HTR-8/SVneo (cell line): ENCODE data around the gene TSPAN9.
A peak's percentile ranks its signal among the peaks of the same experiment; 100 is the strongest.

Experiments used
- DNase-seq: peaks from one replicate; pipeline ENCODE4 v3.0.0; 2011; ENCODE audit warnings: low spot score, mixed read lengths; ENCODE audit not compliant: insufficient read length
- FAIRE-seq: peaks from 2 replicates; lab custom pipeline; 2011; peaks lifted over from hg19 to GRCh38; lab: Jason Lieb, UNC

TSPAN9 gene

GRCh38 chr12:3152892-3153291 lies 75.7 kb downstream of the TSPAN9 start:
- FAIRE-seq (peak; percentile 42), DNase-seq (no peak)

DNA sequence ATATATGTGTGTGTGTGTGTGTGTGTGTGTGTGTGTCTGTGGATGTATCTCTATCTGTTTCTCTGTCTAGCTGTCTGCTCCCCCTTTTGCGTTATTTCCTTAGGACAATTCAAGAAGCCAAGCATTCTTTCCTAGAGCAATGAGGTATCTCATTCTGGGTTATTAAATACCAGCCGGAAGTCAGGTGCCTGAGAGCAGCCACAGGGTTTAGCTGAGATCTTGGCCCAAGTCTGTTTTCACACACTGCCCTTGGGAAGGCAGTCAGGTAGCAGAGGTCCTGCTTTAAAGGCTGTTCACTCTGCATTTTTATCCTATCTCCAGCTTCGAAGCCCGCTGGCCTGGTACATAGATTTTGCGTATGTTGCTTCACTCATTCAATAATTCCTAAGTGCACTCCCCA lies 76.8 kb downstream of the TSPAN9 start:
- FAIRE-seq (no peak), DNase-seq (no peak)

- FAIRE-seq, result no peak
Observed at GRCh38 chr12:3155702-3156370, 78.7 kb downstream of the TSPAN9 start.

DNA sequence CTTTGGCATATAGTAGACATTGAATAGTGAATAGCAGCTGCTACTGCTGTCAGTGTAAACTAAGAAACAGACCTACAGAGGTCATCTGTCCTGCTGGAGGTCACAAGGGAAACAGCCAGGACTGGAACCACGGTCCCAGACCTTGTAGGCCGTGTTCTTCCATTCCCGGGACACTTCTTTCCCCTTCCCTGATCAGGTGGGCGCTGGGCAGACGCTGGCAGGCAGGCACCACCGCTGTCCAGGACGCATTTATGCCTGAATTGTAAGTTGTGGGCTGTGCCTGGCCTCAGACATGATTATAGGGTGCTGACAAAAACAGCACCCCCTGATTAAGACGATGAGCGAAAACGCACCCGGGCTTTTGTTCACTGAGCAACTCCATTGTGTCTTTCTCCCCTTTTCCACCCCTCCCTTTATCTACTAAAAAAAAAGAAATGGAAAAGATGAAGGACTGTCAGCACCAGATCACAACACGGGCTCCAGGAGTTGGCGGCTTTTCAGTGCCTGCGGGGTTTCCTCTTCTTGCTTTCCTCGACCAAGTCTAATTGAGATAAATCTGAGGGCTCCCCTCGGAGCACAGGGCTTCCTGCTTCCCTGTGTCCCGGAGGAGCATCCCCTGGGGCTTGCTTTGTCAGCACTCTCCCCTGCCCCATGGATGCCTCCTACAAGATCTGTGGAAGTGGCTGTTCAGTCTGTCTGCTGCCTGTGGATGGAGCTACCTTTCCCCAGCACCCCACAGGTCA lies 80.6 kb downstream of the TSPAN9 start:
- no peak for DNase-seq
- FAIRE-seq, result no peak

More at GRCh38 chr12:3155702-3156370, 78.7 kb downstream of the TSPAN9 start:
- DNase-seq, result no peak

GRCh38 chr12:3158851-3159465 lies 81.8 kb downstream of the TSPAN9 start:
- no peak for DNase-seq
- FAIRE-seq, result peak; percentile 20

DNA sequence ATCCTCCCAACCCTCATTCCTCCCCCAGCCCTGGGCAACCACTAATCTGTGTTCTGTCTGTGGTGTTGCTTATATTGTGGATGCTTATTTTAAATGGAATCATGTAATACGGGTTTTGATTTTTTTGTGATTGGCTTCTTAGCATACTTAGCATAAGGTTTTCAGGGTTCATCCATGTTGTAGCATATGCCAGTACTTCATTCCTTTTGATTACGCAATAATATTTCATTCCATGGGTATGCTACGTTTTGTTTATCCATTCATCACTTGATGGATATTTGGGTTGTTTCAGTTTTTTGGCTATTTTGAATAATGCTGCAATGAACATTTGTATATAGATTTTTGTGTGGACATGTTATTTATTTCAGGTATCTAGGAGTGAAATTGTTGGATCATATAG lies 82.9 kb downstream of the TSPAN9 start:
- FAIRE-seq (peak; percentile 26), DNase-seq (no peak)

- DNase-seq (no peak), FAIRE-seq (no peak)
Observed at GRCh38 chr12:3161861-3162260, 84.7 kb downstream of the TSPAN9 start.

GRCh38 chr12:3164454-3165077 lies 87.4 kb downstream of the TSPAN9 start:
- FAIRE-seq (peak; percentile 9), DNase-seq (no peak)

- FAIRE-seq, result peak; percentile 66
- peak; percentile 32 for DNase-seq
Observed at GRCh38 chr12:3165078-3165980, 88.2 kb downstream of the TSPAN9 start.

- DNase-seq (no peak), FAIRE-seq (peak; percentile 74)
Observed at GRCh38 chr12:3167636-3168035, 90.5 kb downstream of the TSPAN9 start.

DNA sequence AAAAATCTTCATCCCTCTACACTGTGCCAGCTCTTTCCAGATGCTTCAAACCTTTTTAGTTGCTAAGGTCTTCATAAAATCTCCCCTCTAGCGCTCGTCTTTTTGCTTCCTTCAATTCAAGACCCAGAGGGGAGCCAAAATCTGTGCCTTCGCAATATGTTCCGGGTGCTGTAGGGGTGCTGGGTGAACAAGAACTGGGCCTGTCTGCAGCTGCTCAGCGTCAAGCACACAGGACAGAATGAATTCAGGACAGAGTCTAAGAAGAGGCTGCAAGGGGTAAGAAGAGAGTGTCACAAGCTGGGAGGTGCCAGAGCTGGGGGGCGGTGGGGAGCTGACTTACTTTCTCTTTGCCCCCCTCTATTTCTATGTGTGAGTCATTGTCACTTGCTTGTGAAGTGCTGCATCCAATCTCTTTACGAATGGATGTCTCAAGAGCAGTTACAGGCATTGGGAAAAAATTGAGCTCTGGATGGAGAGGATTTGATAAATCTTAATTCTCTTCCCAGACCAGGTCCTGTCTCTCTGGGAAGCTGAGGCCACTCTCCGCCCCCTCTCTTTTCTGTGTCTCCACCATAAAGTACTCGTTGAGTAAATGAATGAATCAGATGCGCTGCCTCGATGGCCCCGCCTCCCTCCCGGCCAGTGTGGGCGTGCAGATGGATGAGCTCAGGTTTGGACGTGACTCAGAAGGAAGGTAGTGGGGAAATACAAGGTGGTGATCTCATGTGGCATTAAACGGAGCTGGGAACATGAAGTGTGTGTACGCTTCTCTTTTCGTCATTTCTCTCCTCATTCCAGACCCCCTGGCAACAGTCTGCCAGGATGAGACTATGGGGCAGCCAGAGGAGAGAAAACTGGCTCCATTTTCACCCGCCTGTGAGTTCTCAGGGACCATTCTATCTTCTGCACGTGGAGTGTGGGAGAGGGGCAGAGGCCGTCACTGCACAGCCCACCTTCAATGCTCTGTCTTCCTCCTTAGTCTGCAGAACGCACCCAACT lies 91.3 kb downstream of the TSPAN9 start:
- DNase-seq (peak; percentile 95), FAIRE-seq (peak; percentile 98)

GRCh38 chr12:3170423-3171194 lies 93.4 kb downstream of the TSPAN9 start:
- peak; percentile 90 for DNase-seq
- FAIRE-seq, result peak; percentile 92

GRCh38 chr12:3171195-3171591 lies 94.0 kb downstream of the TSPAN9 start:
- FAIRE-seq, result peak; percentile 55
- no peak for DNase-seq

DNA sequence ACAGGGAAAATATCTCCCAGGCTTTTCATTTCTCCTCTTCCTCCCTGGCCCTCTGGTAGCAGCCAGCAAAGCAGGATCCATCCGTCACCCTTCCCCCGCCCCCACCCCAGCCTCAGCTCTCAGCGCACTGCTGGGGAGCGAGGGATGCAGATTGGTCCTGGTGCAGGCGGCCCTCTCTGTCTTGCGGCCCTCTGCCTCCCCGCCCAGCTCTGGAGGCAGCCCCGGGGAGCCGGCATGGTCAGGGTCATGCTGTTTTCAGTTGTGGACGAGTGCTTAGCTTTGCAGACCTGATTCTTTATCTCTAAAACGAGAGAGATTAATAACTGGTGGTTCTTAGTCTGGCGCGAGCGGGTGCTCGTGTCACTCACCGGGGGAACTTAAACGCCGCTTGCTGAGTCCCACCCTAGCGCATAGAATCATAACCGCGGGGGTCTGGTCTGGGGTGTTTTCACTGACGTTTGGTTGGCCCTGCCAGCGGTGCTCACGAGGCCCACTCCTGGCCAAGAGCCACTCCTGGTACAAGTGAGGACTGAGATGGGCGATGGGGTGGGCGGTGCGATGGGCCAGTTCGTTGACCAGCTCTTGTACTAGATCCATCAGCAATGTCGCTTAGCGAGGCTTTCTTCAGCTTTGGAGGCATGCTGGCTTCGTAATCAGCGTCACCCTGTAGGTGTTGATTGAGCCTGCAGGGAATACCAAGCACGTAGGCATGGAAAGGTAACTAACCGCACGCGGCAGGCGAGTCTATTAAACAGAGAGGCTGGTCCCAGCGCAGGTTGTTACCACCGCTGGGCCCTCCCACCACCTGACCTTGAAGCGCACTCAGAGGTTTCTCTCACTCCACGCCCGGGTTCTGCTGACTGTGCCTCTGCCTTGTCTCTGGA lies 95.2 kb downstream of the TSPAN9 start:
- DNase-seq, result no peak
- FAIRE-seq, result no peak

GRCh38 chr12:3173008-3173553 lies 95.9 kb downstream of the TSPAN9 start:
- DNase-seq, result no peak

DNA sequence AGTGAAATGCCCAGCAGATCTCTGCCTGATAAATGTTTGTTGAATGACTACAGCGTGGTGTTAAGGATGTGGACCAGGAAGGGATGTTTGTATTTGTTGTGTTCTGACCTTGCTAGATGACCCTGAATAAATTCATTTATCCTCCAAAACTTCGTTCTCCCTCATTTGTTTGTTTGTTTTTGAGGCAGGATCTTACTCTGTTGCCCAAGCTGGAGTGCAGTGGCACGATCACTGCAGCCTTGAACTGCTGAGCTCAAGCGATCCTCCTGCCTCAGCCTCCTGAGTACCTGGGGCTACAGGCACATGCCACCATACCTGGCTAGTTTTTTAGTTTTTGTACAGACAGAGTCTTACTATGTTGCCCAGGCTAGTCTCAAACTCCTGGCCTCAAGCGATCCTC lies 96.7 kb downstream of the TSPAN9 start:
- DNase-seq, result no peak
- FAIRE-seq, result peak; percentile 68

More at GRCh38 chr12:3173008-3173553, 95.9 kb downstream of the TSPAN9 start:
- FAIRE-seq, result peak; percentile 51

GRCh38 chr12:3175238-3175637 lies 98.1 kb downstream of the TSPAN9 start:
- DNase-seq (no peak), FAIRE-seq (no peak)
